Heart left ventricle (tissue), 13 donors: ENCODE data around the gene SUSD6.

Experiments used
- POLR2A ChIP-seq, 2 donors: fragments of 450-650 bp; IDR thresholded peaks; one replicate each; pipeline ENCODE4 v1.6.1; 2017; ENCODE audit warnings: antibody characterized with exemption in 2 of 2, mild to moderate bottlenecking in 2 of 2, moderate library complexity in 2 of 2
- TF ChIP-seq, protein P1 (sequence below), 12 donors: fragments of 200-600 bp; sonication (generic) in 4 of 12; IDR thresholded peaks; one replicate each; pipeline versions ENCODE4 v1.5.0 to v1.8.0; 2018 to 2022; ENCODE audit warnings: antibody characterized with exemption in 12 of 12, mild to moderate bottlenecking in 5 of 12
- donor health status: ischemic (EF 13 %, LVEDD 7.1; RV severe dilation, severe dysfunction).
- donor health status: DM: no; HTN: yes; CAD: no.
- donor health status: DM: no; HTN: no; CAD: no.
- donor health status: ischemic (EF 25% LVEDD 6.9; RV normal size, moderate dysfunction).
- donor health status: ischemic (EF 25% LVEDD 5.7; RV mildly dilated, moderate dysfunction).
- donor health status: ischemic (EF 35%, LVEDD 5.7; RV mildly dilated, moderate dysfunction).
- donor health status: nonischemic (EF 11% LVEDD 7.7; RV severe dilation, severe dysfunction).
- donor health status: DM: yes; HTN: yes; CAD: no.
- donor health status: PGD.
- donor health status: ischemic (EF 29% LVEDD 5.4; RV normal size, mild dysfunction).
- donor health status: nonischemic (EF 23%, LVEDD 6.1; RV moderate dilation, normal function).

DNA sequence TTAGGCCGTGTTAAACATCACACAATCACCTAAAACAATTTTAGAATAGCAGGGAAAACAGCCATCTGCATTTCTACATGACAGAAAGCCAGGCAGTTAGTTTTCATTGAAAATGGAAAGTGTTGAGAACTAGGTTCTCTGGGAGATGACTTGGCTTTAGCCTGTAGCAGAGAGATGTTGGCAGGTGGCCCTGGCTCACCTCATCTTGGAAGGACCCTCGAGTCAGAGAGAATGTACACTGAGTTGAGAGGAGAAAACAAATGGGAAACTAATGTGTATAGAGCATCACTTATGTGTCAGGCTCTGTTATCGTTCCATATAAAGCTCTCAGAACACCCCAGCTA is 51.9 kb downstream of the SUSD6 start:
- TF ChIP-seq POLR2A (IDR thresholded peaks at IDR 0.05): no peak
- TF ChIP-seq, protein P1, sequence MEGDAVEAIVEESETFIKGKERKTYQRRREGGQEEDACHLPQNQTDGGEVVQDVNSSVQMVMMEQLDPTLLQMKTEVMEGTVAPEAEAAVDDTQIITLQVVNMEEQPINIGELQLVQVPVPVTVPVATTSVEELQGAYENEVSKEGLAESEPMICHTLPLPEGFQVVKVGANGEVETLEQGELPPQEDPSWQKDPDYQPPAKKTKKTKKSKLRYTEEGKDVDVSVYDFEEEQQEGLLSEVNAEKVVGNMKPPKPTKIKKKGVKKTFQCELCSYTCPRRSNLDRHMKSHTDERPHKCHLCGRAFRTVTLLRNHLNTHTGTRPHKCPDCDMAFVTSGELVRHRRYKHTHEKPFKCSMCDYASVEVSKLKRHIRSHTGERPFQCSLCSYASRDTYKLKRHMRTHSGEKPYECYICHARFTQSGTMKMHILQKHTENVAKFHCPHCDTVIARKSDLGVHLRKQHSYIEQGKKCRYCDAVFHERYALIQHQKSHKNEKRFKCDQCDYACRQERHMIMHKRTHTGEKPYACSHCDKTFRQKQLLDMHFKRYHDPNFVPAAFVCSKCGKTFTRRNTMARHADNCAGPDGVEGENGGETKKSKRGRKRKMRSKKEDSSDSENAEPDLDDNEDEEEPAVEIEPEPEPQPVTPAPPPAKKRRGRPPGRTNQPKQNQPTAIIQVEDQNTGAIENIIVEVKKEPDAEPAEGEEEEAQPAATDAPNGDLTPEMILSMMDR (IDR thresholded peaks at IDR 0.05): no peak
